AML-193 (cell line): ENCODE measurements around the gene SGCE.

Experiments
- DNase-seq, 2 experiments: peaks; one replicate each; lab custom pipeline; 2025; lab: John Stamatoyannopoulos, UW

The SGCE gene

DNA sequence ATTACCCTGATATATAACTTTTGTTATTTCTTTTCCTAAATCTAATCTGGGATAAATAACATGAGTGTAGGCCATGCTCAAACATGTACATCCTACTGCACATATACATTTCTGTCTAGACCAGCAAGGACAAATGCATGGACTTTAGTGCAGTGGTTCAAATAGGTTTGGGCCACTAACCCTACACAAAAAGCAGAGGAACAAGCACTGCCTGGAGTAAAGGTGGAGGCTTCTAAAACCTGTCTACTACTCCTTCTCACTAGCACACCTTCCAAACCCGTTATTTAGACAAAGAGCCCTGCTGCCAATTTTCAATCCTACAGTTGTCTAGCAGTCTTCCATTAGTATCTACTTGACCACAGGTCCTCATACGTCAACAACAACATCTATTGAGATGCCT, 34.8 kb downstream of the SGCE start:
- no peak for DNase-seq

DNA sequence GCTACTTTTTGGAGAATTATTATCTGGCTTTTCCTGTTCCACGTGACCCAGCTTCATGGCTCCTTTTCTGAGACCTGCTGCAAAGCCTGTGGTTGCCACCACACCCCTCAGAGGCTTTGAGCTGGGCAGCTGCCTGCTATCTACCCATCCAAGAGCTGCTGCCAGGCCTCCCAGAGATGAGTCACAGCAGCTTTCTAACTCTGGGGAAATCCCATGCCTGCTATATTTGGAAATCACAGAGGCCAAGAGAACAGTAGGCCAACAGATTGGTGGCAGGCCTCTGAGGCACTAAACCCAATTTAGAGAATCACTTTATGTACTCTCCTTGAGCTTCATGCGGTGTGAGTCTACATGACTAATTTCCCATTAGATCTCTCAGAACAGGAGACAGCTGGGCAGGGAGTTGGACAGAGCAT, 35.2 kb downstream of the SGCE start:
- peak in 1 of 2 experiments; percentile 20 for DNase-seq

- DNase-seq, result no peak
Observed at GRCh38 chr7:94618126-94618525, 37.8 kb downstream of the SGCE start.

GRCh38 chr7:94616855-94617254, 39.1 kb downstream of the SGCE start:
- no peak for DNase-seq

DNA sequence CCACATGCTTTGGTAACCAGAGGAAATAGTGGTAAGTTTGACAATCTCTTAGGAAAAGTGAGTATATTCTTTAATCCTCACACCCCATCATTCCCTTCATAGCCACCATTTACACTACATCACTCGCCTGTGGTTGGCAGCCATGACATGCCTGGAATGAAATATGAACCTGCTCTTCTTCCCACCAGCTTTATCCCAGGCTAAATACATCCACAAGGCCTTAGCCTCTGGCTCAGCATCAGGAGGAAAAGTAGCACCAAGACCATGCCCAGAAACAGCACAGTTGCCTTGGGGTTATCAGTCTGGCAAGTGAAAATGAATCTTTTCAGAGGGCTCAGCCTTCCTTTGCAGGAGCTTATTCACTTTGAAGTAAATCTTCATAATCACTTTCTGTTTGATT, 40.3 kb downstream of the SGCE start:
- no peak for DNase-seq

- no peak for DNase-seq
Observed at GRCh38 chr7:94612661-94613060, 43.3 kb downstream of the SGCE start.

DNA sequence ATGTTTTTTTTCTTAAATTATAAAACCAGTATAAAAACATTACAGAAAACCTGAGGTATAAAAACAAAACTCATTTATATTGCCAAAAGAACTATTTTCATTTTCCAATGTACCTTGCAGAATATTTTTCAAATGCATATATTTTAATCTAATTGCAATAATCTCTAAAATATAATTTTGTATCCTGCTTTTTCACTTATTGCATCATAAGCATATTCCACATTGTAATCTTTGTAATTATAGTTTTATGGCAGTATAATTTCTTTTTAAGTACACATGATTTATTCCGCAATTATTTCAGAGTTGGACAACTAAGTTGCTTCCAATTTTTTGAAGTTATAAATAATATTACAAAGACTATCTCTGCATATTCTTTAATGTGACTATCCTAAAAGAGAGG, 43.7 kb downstream of the SGCE start:
- DNase-seq, result no peak

- no peak for DNase-seq
Observed at GRCh38 chr7:94609561-94609960, 46.4 kb downstream of the SGCE start.

- DNase-seq, result no peak
Observed at GRCh38 chr7:94605031-94605430, 50.9 kb downstream of the SGCE start.

- no peak for DNase-seq
Observed at GRCh38 chr7:94602181-94602580, 53.8 kb downstream of the SGCE start.

GRCh38 chr7:94600267-94600666, 55.7 kb downstream of the SGCE start:
- no peak for DNase-seq

DNA sequence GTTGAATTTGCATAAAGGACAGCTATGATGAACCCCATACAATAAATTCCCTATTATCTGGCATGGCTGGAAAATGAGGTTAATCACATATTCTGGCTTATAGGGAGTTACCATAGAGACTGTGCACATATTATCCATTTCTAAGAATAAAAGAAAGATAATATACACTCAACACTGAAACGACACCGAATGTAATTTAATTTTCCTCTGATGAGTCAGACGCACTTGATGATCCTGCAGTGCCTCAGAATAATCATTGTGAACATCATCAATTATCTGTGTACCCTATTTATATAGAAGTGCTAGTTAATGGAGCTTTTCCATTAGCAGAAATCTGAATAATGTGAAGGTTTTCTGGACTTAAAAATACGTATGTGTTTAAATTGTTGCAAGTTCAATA, 60.2 kb downstream of the SGCE start:
- no peak for DNase-seq

GRCh38 chr7:94594882-94595281, 61.1 kb downstream of the SGCE start:
- no peak for DNase-seq

- no peak for DNase-seq
Observed at GRCh38 chr7:94591176-94591575, 64.8 kb downstream of the SGCE start.

DNA sequence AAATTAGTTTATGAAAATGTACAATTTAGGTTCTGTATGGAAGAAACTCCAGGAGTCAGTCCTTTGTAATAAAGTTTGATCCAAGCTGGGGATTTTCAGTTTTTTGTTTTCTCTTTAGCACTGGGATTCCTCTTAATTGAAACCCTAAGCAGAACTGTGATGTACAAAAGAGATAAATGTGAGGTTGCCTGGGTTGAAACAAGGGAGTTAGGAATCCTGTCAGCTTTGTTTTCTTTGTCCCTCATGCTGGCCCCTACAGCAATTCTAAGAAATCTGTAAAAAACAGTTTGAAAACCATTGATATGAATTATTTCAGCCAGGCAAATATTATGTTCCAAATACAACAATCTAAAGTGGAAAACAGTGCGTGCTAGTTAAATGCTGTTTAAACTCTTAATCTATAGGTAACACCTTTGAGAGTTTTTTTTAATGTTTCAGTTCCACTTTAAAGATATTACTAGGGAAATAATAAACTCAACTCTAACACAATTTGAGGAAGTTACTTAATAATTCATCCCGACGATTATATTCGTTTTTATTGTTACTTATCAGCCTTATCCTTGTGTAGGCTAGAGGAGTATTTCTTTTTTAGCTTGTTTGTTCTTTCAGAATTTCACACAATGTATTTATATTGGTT, 65.3 kb downstream of the SGCE start:
- DNase-seq, result no peak

DNA sequence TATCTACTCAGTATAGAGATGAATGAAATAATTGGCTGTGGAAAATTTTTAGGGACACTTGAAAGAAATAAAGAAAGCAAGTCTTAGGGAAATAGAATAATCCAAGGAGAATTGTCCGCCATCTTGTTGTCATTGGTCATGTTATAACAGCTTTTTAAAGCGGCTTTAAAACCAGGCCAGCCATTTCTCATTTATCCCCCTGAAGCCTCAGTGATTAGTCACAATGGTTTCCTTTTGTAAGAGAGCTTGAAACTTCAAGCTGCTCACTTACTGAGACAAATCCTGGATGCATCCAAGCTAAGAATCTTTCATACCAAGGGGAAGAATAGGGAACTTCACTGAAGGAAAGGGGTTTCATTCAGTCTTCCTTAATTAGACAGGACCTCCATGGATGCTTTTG, 67.9 kb downstream of the SGCE start:
- DNase-seq, result no peak

DNA sequence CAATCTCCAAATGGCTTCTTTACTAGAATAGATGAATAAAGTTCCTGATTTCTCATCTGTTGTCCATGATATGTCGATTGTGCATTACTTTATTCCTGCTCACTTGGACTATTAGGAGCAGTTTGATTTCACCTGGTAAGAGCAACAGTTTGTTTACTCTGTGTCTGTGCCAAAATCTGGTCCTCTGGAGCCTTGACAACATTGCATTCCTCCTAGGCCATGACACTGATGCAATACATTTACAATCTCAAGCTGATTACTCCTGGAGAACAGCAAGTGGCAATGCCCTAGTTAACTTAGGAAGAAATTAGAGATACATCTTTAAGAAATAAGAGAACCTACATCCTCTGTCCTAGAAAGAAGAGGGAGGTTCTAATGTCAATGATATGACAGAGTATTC, 71.8 kb downstream of the SGCE start:
- no peak for DNase-seq

DNA sequence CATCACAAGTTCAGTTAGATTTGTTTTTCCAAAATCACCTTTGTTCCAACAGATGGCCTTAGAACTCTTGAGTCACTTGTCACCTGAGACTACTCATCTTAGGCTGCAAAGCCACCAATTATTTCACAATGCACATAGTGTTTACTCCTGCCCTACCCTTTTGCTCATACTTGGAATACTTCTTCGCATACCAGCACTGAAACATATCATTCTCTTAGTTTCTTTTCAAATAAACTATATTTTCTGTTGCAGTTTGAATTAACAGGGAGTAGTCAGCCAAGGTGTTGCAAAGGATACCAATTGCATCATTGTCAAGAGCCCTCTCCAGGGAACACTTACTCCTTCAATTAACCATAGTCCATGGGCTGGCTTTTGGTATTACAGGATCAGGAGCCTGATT, 75.3 kb downstream of the SGCE start:
- DNase-seq, result no peak

GRCh38 chr7:94579470-94579869, 76.5 kb downstream of the SGCE start:
- no peak for DNase-seq

GRCh38 chr7:94578614-94579013, 77.3 kb downstream of the SGCE start:
- no peak for DNase-seq

- DNase-seq, result no peak
Observed at GRCh38 chr7:94577357-94577756, 78.6 kb downstream of the SGCE start.

DNA sequence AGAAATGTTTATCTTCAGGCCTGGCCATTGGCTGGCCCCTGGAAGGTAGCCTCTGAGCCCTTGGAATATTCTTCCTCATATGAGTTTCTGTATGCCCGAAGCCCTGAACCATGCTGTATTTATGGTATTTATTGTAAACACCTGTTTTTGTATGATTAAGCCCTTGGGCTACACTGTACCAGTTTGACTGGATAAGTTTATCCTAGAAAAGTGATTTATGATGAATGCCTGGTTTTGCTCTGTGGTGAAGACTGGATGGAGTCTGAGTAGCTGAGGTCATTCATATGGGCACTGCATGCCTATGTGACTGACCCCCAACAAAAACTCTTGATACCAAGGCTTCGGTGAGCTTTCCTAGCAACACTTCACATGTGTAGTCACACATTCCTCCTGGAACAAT, 79.6 kb downstream of the SGCE start:
- no peak for DNase-seq

DNA sequence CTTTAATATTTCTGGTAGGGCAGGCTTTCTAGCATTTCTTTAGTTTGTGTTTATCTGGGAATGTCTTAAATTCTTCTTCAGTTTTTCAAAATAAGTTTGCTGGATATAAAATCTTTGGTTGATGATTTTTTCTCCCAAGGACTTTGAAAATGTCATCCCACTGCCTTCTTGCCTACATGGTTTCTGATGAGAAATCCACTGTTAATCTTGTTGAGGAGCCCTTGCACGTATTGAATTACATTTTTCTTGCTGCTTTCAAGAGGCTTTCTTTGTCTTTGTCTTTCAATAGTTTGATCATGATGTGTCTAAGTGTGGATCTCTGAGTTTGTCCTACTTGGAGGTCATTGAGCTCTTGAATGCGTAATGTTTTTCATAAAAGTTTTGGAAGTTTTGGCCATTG, 80.3 kb downstream of the SGCE start:
- DNase-seq, result no peak

DNA sequence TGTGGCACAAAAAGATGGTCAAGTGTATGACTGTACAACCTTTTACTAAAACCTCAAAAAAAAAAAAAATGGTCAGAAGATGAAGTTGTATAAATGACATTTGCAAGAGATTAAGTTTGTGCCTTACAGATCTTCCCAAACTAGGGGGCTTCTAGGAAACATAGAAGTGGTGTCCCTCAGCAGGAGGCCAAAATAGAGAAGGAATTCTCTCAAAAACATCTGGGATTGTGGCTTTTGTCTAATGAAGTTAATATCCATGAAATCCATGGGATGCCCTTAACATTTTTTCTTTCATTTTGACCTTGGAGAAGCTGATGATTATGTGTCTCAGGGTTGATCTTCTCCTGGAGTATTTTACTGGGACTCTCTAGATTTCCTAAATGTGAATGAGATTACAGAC, 84.1 kb downstream of the SGCE start:
- DNase-seq, result no peak

DNA sequence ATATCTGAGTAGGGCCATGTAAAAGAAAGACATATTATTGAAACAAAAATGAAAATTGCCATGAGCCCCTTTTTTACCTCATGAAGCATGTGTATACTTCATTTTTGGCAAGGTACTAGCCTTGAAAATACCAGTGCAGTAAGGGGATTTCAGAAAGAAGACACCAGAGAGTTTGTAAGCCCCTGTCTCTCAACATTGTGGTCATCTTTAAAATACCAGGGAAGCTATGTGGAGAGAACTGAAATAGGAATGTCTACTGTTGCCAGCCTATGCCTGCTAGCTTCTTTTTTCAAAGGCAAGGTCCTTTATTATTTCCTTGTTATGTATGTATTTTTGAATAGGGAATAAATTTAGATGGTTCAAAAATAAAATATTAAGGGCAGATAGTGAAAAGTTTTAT, 88.5 kb downstream of the SGCE start:
- no peak for DNase-seq
